ENCODE data around the gene AMACR. TPM values are rescaled to one million over a fixed set of nuclear protein-coding genes. Genes with fewer than 3 reads are reported as not detected.

AMACR gene
- 4.0 and 4.6 TPM in 2 replicates for total RNA-seq

DNA sequence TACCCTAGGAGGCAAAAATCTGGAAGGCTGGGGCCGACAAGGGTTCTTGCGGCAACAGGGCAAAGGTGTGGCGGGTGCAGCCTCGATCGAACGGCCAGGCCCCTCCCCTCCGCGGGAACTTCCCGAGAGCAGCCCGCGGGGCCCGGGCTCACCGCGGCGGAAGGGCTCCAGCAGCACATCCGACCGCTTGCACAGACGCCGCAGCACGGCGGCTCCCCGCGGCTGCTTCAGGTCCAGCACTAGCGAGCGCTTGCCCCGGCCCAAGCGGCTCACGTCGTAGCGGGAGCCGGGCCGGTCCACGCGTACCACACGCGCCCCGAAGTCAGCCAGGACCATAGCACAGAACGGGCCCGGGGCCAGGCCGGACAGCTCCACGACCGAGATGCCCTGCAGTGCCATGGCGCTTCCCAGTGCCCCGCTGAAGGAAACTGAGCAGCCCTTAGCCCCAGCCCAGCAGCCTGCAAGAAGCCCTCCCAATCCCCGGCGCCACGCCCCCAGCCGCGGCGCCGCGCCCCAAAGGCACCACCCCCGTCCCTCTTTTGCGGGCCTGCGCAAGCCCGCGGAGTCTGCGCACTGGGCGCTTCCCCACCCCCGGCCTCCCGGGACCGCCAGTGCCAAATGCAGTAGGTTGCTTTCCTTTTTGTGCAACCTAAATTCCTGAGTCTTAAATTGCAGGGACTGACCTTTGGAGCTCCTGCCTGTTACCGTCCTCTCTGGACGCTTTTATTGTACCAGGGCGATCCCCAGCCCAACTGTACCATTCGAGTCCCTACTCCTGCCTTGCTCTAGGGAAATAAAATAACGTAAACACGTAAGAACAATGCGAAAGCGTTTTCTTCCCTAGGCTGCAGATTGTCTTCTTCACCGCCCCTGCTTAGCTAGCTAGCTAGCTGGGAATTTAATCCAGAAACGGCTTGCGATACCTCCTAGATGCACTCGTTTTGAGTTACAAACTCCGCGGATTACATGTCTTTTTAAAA lies at the start of gene AMACR:
TSS of gene AMACR (minus strand) at position 430 of the 980 bp plus-strand sequence. CDS start at position 399, 31 bp downstream.

DNA sequence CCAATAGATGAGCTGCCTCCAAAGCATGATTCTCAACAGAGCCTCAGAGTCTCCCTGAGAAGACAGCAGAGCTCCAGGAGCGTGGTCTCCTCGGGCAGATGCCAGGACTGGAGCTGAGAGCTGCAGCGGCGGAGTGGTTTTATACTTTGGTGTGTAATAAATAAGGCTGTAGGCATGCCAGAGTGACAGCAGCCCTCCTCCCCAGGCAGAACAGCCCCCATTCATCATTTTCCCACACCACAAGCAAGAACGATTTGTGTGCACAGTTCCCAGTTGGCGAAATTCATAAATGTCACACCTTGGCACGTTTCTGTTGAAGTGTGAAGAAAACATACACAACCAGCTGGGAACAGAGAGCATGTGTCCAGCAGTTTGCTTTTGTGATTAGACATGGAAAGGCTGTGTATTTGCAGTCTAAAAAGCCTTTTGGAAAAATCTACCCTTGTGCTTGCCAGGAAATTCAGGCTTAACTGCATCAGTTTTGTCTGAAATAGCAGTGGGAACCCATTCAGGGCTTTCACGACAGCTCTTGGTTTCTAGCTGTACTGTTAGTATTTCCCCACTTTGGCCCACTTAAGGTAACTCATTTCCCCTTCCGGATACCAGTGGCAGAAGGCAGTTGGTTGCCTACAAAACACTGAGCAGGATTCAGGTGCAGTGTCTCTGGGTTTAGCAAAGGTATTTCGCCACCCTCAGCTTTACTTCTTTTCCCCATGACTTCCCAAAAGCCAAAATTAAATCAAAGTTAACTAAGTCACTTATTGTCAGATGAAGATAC lies 35.4 kb upstream of the AMACR start, which contains the start of gene C1QTNF3:
TSS of gene C1QTNF3 (minus strand) at position 115 of the 778 bp plus-strand sequence. CDS start at position 27, 88 bp downstream.

DNA sequence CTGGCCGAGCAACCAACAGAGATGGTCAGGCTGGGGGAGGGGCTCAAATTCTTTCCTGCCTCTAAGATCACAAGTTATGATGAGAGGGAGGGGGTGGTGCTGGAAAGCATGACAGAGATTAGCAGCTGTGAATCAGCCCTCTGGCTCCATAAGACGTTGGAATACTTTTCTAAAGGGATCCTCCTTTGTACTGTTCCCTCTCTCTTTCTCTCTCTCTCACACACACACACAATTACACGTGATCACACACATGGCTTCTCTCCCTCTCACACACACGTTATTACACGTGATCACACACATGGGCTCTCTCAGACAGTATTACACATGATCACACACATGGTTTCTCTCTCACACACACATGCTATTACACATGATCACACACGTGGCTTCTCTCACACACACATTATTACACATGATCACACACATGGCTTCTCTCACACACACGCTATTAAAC lies 23.2 kb downstream of the AMACR start, which contains the start of gene SLC45A2:
TSS of gene SLC45A2 (minus strand) at position 23 of the 454 bp plus-strand sequence. CDS start 110 bp downstream, outside the sequence.

DNA sequence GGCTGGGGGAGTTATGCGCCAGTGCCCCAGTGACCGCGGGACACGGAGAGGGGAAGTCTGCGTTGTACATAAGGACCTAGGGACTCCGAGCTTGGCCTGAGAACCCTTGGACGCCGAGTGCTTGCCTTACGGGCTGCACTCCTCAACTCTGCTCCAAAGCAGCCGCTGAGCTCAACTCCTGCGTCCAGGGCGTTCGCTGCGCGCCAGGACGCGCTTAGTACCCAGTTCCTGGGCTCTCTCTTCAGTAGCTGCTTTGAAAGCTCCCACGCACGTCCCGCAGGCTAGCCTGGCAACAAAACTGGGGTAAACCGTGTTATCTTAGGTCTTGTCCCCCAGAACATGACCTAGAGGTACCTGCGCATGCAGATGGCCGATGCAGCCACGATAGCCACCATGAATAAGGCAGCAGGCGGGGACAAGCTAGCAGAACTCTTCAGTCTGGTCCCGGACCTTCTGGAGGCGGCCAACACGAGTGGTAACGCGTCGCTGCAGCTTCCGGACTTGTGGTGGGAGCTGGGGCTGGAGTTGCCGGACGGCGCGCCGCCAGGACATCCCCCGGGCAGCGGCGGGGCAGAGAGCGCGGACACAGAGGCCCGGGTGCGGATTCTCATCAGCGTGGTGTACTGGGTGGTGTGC lies 71.4 kb downstream of the AMACR start, which contains the start of gene RXFP3:
TSS of gene RXFP3 (plus strand) at position 6 of the 636 bp plus-strand sequence. CDS start at position 361, 355 bp downstream.

Other genes starting within 250 kb of the AMACR start
- gene ADAMTS12, start 116.1 kb downstream of the AMACR start, total RNA-seq: 39.5 and 64.2 TPM in 2 replicates
- gene RXFP3, start 71.7 kb downstream of the AMACR start, total RNA-seq: not detected in 2 replicates
- gene SLC45A2, start 23.4 kb downstream of the AMACR start, total RNA-seq: not detected in 2 replicates
- 0.35 and 1.1 TPM in 2 replicates for gene C1QTNF3, start 35.2 kb upstream of the AMACR start, total RNA-seq

Measured in pericardium fibroblast (primary cell).